ENCODE data around the gene CPNE5. TPM values are rescaled to one million over a fixed set of nuclear protein-coding genes. Genes with fewer than 3 reads are reported as not detected.
A peak's percentile ranks its signal among the peaks of the same experiment; 100 is the strongest.

Gene CPNE5
- total RNA-seq, 4 donors from 2014 or later: 0.39 to 3.0 (median 1.4) TPM

- H3K27ac ChIP-seq: no peak overlapping the region
- no peaks in the 10 kb centered on the region for H3K9me3 ChIP-seq
- WGBS, 2 donors: 12 to 16% methylated on average over 8 of the region's 8 CpGs
- H3K4me1 ChIP-seq: peaks cover 0 to 13% (median 6%) of the 10 kb centered on the region in 4 donors
- H3K4me3 ChIP-seq: no peak overlapping the region
- TF ChIP-seq CTCF (IDR thresholded peaks at IDR 0.05) (peak; percentile 88 to 100 (median 98)), POLR2A (IDR thresholded peaks at IDR 0.05) (no peak), EP300 (IDR thresholded peaks at IDR 0.05) (no peak)
- no peaks in the 10 kb centered on the region for H3K27me3 ChIP-seq
- no peaks in the 10 kb centered on the region for H3K36me3 ChIP-seq
- peak; percentile 67 to 78 for DNase-seq (ENCODE audit: low spot score in 2 of 2)
These were observed 80.0 kb downstream of the CPNE5 start for GRCh38 chr6:36759148-36759759.

- no peak overlapping the region for H3K27ac ChIP-seq
- no peak overlapping the region for H3K4me3 ChIP-seq
- DNase-seq (ENCODE audit: low spot score in 2 of 2): no peak
- H3K36me3 ChIP-seq: no peaks in the 10 kb centered on the region
- no peak for TF ChIP-seq CTCF (IDR thresholded peaks at IDR 0.05)
- TF ChIP-seq EP300 (IDR thresholded peaks at IDR 0.05): no peak
- TF ChIP-seq POLR2A (IDR thresholded peaks at IDR 0.05): no peak
- no peaks in the 10 kb centered on the region for H3K9me3 ChIP-seq
- 62 to 74% methylated on average over 15 of the region's 15 CpGs for WGBS, 2 donors
- peaks cover 0 to 13% (median 6%) of the 10 kb centered on the region in 4 donors for H3K4me1 ChIP-seq
- H3K27me3 ChIP-seq: no peaks in the 10 kb centered on the region
These were observed 80.6 kb downstream of the CPNE5 start for GRCh38 chr6:36758516-36759147.

- TF ChIP-seq CTCF (IDR thresholded peaks at IDR 0.05) (no peak), POLR2A (IDR thresholded peaks at IDR 0.05) (no peak), EP300 (IDR thresholded peaks at IDR 0.05) (no peak)
- 77 to 94% methylated on average over 6 of the region's 6 CpGs for WGBS, 2 donors
- Histone ChIP-seq H3K4me3 (no peak overlapping the region), H3K36me3 (no peaks in the 10 kb centered on the region), H3K27me3 (no peaks in the 10 kb centered on the region), H3K4me1 (peaks cover 0 to 13% (median 6%) of the 10 kb centered on the region in 4 donors), H3K27ac (no peak overlapping the region), H3K9me3 (no peaks in the 10 kb centered on the region)
- DNase-seq (ENCODE audit: low spot score in 2 of 2): no peak
These were observed 81.2 kb downstream of the CPNE5 start for GRCh38 chr6:36757943-36758508.

- Histone ChIP-seq H3K27me3 (no peaks in the 10 kb centered on the region), H3K4me1 (peaks cover 0 to 20% (median 6%) of the 10 kb centered on the region in 4 donors), H3K4me3 (no peak overlapping the region), H3K9me3 (no peaks in the 10 kb centered on the region), H3K36me3 (no peaks in the 10 kb centered on the region), H3K27ac (no peak overlapping the region)
- no peak for DNase-seq (ENCODE audit: low spot score in 2 of 2)
- no peak for TF ChIP-seq POLR2A (IDR thresholded peaks at IDR 0.05)
- no peak for TF ChIP-seq EP300 (IDR thresholded peaks at IDR 0.05)
- no peak for TF ChIP-seq CTCF (IDR thresholded peaks at IDR 0.05)
- 62 to 78% methylated on average over 4 of the region's 4 CpGs for WGBS, 2 donors
These were observed 82.0 kb downstream of the CPNE5 start for GRCh38 chr6:36757206-36757605.

- WGBS, 2 donors: 71 to 74% methylated on average over 8 of the region's 8 CpGs
- H3K36me3 ChIP-seq: no peaks in the 10 kb centered on the region
- TF ChIP-seq CTCF (IDR thresholded peaks at IDR 0.05) (no peak), POLR2A (IDR thresholded peaks at IDR 0.05) (no peak), EP300 (IDR thresholded peaks at IDR 0.05) (no peak)
- no peak overlapping the region for H3K4me3 ChIP-seq
- peak overlapping the region in 1 of 4 donors; percentile 26 for H3K27ac ChIP-seq
- H3K4me1 ChIP-seq: peaks cover 0 to 24% (median 8%) of the 10 kb centered on the region in 4 donors
- no peak for DNase-seq (ENCODE audit: low spot score in 2 of 2)
- H3K27me3 ChIP-seq: no peaks in the 10 kb centered on the region
- H3K9me3 ChIP-seq: no peaks in the 10 kb centered on the region
These were observed 82.5 kb downstream of the CPNE5 start for GRCh38 chr6:36756786-36757185.
